Adrenal gland (tissue), 5 donors: Measurements from ENCODE around the gene TEX30.

ENCODE experiments used
- POLR2A ChIP-seq, 2 donors: fragments of 450-650 bp; IDR thresholded peaks; one replicate each; pipeline ENCODE4 v1.6.1; 2017; ENCODE audit warnings: antibody characterized with exemption in 2 of 2, mild to moderate bottlenecking in 2 of 2, moderate library complexity in 1 of 2
- TF ChIP-seq, protein P1 (sequence below), 6 experiments: fragments of 450-650 bp in 4 of 6; fragments of 200-600 bp in 2 of 6; sonication (generic) in 1 of 6; IDR thresholded peaks; 1 replicate in 5 of 6; 2 replicates in 1 of 6; pipeline versions ENCODE4 v1.5.1 to v1.8.0; 2016 to 2021; ENCODE audit warnings: antibody characterized with exemption in 6 of 6, mild to moderate bottlenecking in 2 of 6, moderate library complexity in 1 of 6
- donor health status: DM: no; HTN: no; CAD: no.

GRCh38 chr13:102768909-102769308, 4.7 kb downstream of the TEX30 start:
- TF ChIP-seq, protein P1, sequence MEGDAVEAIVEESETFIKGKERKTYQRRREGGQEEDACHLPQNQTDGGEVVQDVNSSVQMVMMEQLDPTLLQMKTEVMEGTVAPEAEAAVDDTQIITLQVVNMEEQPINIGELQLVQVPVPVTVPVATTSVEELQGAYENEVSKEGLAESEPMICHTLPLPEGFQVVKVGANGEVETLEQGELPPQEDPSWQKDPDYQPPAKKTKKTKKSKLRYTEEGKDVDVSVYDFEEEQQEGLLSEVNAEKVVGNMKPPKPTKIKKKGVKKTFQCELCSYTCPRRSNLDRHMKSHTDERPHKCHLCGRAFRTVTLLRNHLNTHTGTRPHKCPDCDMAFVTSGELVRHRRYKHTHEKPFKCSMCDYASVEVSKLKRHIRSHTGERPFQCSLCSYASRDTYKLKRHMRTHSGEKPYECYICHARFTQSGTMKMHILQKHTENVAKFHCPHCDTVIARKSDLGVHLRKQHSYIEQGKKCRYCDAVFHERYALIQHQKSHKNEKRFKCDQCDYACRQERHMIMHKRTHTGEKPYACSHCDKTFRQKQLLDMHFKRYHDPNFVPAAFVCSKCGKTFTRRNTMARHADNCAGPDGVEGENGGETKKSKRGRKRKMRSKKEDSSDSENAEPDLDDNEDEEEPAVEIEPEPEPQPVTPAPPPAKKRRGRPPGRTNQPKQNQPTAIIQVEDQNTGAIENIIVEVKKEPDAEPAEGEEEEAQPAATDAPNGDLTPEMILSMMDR (IDR thresholded peaks at IDR 0.05) = no peak
- TF ChIP-seq POLR2A (IDR thresholded peaks at IDR 0.05) = no peak
